Left cardiac atrium (tissue), 4 donors: ENCODE measurements around the gene ZCCHC24. TPM values are rescaled to one million over a fixed set of nuclear protein-coding genes. Genes with fewer than 3 reads are reported as not detected.
A peak's percentile ranks its signal among the peaks of the same experiment; 100 is the strongest.

Experiments used
- ATAC-seq, 2 donors: fragments of 200-7000 bp; cut with Tn5 transposase; one replicate each; pipeline ENCODE4 v1.9.1; 2020; ENCODE audit warnings: mild to moderate bottlenecking in 2 of 2, moderate library complexity in 2 of 2
- DNase-seq: peaks from one replicate; pipeline ENCODE4 v3.0.0-alpha.2; 2020
- intact Hi-C, 2 donors: fragments of 100-400 bp; cut with DNase I; formaldehyde crosslinking; loops; one replicate each; pipeline versions ENCODE4 v1.14.1 to v1.15.1; 2022 to 2023
- total RNA-seq, 2 donors: library from RNA; stranded (reverse); fragmentation: NEBNext Ultra II Directional; extraction: Animal tissue kit (Norgen Biotek cat#: 25700); gene quantifications; one replicate each; pipeline ENCODE4 v1.2.1, GENCODE V29; 2021
- donor health status: DM: no; HTN: yes; CAD: no.
- donor health status: DM: no; HTN: yes; CAD: no; lungs with severe emphysema.
- donor health status: DM: yes; HTN: yes; CAD: no.
- donor health status: Dilated cardiomyopathy.

The ZCCHC24 gene
- total RNA-seq, 2 donors from 2014 or later, result 52.9 to 56.6 TPM

DNA sequence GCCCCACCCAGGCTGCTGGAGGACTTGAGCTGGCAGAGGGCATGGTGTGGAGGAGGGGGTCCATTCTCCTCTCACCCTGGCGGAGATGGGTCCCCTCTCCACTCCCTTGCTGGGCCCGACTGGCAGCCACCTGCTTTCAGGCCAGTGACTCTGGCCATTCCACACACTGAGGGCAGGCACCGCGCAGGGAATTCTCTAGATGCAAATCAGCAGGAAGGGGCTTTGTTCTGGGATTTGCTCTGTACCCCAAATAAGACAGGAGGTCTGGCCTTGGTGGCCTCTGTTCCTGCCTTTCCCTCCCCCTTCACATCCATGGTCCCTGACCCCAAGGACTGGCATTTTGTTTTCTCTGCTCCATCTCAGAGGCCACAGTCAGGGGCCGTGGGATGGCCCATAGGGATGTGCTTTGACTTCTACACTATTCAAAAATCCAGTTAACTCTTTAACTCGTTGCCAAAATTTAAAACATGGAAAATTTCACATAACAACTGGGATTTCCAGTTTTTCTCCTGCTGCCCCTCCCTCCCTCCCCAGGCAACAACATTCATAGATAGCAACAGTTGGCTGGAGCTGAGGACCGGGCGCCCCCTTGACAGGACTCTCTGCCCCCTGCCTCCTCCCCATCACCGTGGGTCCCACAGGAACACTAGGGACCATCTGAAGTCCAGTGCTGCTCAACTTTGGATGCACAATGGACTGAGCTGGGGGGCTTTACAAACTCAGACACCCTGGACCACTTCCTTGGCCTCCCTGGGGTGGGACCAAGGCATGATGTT lies 64.3 kb downstream of the ZCCHC24 start:
- DNase-seq (peak; percentile 15), ATAC-seq (peak in 1 of 2 donors; percentile 5)
- intact Hi-C loops, result no loop called here

DNA sequence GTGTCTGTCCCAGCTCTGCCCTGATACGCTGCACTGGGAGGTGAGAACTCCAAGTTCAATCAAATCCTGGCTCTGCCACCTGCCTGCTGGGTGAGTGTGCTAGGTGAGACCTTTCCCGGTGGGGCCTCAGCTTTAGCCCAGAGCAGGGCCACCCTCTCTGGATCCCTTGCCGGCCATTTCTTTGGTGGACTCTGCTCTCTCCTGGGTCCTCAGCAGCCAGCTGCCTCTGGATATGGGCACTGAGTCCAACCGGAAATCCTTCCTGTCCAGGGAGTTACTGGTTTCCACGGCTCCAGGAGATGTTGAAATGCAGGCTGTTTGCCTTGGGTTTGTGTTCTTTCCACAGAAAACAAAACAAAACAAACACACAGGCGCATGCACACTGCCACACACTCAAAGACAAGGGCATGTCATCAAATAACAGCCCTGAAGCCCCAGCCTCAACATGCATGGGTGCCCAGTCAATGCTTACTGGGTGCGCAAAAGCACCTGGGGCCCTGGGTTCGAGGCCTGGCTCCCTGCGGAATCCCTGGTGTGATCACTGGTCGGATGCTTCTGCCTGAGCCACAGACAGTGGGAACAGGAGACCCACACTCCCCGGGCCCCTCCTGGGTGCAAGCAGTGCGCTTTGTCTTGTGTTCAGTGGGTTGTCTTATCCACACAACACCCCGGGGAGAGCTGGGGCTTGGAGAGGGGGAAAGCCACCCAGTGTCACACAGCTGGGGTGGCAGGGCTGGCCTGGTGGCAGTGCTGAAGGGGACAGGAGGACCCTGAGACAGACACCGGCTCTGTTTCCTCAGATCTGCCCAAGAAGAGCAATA lies 65.1 kb downstream of the ZCCHC24 start:
- DNase-seq (peak; percentile 73), ATAC-seq (peak; percentile 42 to 70)
- intact Hi-C loops, result no loop called here

DNA sequence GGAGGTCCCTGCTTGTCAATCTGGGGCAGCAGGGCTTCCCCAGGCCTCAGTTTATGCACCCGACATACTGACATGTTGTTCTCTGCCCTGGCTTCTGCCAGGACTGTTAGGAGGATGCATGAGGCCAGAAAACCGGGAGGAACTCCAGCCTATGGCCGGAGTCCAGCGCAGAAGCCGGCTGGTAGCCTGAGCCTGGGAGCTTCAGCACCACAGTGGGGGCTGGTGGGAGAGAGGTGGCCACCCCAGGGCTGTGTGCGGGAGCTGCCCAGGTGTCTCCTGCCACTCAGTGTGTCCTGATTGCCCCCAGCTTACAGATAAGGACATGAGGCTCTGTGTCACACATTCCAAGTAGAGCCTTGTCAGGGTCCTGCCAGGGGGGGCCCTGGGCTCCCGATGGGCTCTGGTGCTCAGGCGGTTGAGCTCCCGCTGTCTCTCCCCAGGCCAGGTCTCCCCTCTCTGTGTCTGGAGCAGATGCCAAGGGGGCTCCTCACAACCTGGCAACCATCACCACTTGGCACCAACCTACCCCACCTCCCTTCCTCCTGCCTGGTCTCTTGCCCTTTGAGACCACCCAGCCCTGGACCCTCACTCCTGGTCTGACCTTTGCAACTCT lies 65.8 kb downstream of the ZCCHC24 start:
- peak; percentile 17 to 23 for ATAC-seq
- peak; percentile 70 for DNase-seq
- intact Hi-C loops, result loop anchor here in 1 of 2 donors (5.0 kb wide), 1 partner anchor 108 kb away; no protein-coding TSS in a partner anchor

DNA sequence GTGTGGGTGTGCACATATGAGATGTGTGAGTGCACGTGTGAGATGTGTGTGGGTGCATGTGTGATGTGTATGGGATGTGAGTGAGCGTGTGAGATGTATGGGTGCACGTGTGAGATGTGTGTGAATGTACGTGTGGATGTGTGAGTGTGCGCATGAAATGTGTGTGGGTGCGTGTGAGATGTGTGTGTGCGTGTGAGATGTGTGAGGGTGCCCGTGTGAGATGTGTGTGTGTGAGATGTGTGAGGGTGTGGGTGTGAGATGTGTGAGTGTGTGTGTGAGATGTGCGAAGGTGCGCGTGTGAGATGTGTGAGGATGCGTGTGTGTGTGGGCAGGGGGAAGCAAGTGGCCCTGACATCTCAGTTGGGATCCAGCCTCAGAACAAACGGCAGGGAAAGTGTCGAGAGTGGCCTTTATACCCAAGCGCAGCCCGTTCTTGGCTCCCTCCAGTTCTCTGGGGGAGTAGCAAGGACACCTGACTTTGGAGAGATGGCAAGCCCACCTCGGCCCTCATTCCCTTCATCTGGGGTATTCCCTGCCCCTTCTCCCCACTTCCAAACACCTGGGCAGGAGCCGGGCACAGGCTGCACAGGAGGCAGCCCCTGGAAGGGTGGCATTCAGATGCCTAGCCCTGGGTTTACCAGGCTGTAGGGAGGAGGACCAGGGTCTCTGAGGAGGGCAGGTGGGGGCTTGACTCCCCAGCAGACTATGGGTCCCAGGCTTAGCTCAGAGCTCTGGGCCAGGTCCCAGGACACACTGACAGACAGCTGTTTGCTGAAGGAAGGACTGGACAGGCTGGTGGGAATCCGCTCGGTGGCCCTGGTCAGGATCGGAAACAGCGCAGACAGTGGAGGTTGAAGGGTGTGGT lies 66.5 kb downstream of the ZCCHC24 start:
- intact Hi-C loops, result loop anchor here in 1 of 2 donors (5.0 kb wide), 1 partner anchor 108 kb away; no protein-coding TSS in a partner anchor
- DNase-seq, result peak; percentile 17
- ATAC-seq, result no peak

DNA sequence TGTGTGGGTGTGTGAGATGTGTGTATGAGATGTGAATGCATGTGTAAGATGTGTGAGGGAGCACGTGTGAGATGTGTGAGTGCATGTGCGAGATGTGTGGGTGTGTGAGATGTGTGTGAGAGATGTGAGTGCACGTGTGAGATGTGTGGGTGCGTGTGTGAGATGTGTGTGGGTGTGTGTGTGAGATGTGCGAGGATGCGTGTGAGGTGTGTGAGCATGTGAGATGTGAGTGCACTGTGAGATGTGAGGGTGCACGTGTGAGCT lies 67.1 kb downstream of the ZCCHC24 start:
- intact Hi-C loops, result loop anchor here in 1 of 2 donors (5.0 kb wide), 1 partner anchor 109 kb away; no protein-coding TSS in a partner anchor
- DNase-seq (peak; percentile 6), ATAC-seq (no peak)

DNA sequence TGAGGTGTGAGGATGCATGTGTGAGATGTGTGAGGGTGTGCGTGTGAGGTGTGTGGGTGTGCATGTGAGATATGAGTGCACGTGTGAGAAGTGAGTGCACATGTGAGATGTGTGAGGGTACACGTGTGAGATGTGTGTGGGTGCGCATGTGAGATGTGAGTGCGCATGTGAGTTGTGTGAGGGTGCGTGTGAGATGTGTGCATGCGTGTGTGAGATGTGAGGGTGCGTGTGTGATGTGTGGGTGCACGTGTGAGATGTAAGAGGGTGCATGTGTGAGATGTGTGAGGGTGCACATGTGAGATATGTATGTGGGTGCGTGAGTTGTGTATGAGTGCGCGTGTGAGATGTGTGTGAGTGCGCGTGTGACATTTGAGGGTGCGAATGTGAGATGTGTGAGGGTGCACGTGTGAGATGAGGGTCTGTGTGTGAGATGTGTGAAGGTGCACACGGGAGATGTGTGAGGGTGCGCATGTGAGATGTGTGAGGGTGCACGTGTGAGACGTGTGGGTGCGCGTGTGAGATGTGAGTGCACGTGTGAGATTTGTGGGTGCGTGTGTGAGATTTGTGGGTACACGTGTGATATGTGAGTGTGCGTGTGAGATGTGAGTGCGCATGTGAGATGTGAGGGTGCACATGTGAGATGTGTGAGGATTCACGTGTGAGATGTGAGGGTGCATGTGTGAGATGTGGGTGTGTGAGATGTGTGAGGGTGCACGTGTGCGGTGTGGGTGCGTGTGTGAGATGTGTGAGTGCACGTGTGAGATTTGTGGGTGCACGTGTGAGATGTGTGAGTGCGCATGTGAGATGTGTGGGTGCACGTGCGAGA lies 67.7 kb downstream of the ZCCHC24 start:
- ATAC-seq, result no peak
- intact Hi-C loops, result loop anchor here in 1 of 2 donors (5.0 kb wide), 1 partner anchor 110 kb away; no protein-coding TSS in a partner anchor
- peak; percentile 12 for DNase-seq

DNA sequence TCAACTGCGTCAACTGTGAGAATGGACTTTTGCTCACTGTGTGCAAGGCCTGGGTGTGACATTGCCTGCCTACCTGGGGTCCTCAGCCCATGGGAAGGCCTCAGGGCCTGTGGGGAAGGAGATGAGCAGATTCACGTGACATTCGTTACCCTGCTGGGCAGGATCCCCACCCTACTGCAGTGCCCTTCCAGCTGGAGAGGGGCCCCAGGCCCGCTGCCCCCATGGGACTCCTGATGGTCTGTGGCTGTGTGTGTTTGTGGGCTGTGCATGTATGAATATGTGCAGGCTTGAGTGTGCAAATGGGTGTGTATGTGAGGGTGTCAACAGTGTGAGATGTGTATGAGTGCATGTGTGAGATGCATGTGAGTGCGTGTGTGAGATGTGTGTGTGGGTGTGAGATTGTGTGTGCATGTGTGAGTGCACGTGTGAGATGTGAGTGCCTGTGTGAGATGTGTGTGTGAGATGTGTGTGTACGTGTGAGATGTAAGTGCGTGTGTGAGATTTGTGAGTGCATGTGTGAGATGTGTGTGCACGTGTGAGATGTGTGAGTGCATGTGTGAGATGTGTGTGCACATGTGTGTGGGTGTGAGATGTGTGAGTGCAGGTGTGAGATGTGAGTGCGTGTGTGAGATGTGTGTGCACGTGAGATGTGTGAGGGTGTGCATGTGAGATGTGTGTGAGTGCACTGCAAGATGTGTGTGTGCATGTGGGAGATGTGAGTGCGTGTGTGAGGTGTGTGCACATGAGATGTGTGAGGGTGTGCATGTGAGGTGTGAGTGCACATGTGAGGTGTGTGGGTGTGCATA lies 68.5 kb downstream of the ZCCHC24 start:
- ATAC-seq (no peak), DNase-seq (peak; percentile 10)
- intact Hi-C loops, result loop anchor here in 1 of 2 donors (5.0 kb wide), 1 partner anchor 110 kb away; no protein-coding TSS in a partner anchor

DNA sequence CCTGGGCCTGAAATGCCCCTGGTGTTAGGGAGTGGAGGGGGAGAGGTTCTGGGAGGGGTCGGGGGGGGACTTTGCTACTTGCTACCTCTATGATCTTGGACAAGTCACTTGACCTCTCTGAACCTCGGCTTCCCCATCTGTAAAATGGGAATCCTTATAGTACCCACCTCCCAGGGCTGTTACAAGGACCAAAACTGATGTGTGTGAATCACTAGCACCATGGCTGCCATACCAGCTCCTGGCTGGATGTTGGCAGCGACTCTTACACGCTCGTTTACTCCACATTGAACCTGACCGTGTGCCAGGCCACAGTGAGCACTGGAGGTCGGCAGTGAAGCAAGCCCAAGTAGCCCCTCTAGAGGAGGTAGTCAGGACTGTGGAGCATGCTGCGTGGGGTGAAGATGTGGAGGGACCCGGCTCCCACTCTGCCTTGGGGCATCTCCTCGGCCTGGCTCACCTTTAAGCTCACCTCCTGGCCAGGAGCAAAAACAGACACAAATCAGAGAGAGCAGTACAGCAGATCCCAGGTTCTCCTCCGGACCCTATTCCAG lies 69.3 kb downstream of the ZCCHC24 start:
- no peak for ATAC-seq
- DNase-seq, result peak; percentile 14
- intact Hi-C loops, result loop anchor here in 1 of 2 donors (5.0 kb wide), 1 partner anchor 111 kb away; no protein-coding TSS in a partner anchor

DNA sequence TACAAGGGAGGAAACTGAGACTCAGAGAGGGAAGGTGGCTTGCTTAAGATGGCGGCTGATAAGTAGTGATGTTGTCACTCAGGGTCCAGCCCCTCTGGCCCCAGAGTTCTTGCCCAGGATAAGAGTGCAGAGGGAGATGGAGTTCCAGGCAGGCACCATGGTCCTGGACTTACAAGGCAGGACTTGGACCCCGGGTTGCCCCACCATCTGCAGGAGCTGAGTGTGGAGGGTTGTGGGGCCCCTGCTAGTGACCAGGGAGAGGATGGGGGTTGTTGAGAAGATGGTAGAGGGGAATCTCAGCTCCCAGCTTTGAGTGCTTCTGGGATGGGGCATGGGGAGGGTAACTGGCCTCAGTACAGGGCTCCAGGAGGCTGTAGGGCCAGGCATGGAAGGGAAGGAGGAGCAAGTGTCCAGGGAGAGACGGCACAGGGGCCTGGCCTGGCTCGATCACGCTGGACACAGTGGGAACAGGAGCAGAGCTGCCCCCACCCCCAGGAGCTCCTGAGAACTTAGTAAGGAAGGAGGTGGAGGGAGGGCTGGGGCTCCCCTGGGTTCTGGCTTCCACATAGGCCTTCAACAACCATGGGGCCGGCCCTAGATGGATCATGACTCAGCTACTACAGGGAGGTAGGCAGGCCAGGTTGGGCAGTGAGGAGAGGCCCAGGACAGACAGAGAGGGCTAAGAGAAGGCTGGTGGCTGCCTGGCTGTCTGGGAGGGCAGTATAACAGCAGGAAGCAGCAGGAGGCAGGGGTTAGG lies 69.9 kb downstream of the ZCCHC24 start:
- intact Hi-C loops, result loop anchor here in 1 of 2 donors (5.0 kb wide), 1 partner anchor 112 kb away; no protein-coding TSS in a partner anchor
- peak; percentile 14 for DNase-seq
- ATAC-seq, result peak in 1 of 2 donors; percentile 2

DNA sequence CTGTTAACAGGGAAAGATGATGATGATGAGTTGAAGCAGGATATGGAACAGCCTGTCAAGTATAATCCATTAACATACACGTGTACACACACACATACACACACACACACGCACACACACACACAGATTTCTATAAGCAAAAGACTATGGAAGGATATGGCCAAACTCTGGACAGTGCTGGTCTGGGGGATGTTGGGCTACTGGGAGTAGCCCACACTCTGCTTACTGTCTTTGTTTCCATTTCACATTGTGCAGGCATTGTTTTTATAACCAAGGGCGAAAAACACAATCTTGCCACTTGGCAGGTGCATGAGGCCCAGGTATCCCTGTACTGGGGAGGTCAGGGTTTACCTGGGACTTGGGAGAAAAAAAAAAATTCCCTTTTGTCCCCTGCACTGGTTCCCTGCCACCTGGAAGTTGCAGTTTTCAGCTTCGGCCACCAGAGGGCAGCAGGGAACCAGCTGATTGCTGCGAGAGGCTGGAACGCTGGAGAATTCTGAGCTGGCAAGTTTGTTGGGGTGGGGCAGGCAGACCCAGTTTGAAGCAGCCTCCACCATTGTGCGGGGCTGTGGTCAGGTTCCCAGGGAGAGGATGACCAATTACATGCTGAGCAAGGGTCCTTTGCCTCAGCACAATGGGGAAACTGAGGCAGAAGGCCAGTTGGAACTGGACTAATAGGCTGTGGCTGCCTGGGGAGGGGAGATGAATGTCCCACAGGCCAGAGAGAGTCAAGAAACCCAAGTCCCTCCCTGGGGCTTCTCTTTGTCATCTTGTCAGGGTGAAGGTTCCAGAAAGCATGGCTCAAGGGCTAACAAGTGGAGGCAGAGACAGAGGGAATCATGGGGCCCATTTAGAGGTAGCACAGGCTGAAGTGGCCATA lies 70.9 kb downstream of the ZCCHC24 start:
- peak; percentile 60 to 69 for ATAC-seq
- intact Hi-C loops, result loop anchor here (1.0 to 5.0 kb wide), 3 partner anchors 93 to 113 kb away; no protein-coding TSS in a partner anchor
- DNase-seq, result peak; percentile 85

DNA sequence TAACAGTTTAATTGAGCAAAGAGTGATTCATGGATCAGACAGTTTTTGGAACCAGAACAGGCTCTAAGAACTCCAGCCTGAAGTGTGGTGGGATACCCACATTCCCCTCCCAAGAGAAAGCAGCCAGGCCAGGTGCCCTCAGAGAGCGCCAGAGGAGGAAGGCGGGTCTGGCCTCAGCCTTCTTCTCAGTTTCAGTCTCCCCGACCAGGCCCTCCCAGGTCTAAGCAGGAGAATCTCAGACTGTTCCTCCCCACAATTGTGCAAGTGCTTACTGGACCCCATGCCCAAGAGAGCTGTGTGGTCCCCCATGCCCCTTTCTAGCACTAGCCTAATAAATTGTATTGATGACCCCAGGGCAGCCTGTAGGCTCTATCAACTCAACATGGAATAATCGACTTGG lies 72.6 kb downstream of the ZCCHC24 start:
- no peak for DNase-seq
- intact Hi-C loops, result loop anchor here in 1 of 2 donors (5.0 kb wide), 1 partner anchor 94 kb away; no protein-coding TSS in a partner anchor
- no peak for ATAC-seq

DNA sequence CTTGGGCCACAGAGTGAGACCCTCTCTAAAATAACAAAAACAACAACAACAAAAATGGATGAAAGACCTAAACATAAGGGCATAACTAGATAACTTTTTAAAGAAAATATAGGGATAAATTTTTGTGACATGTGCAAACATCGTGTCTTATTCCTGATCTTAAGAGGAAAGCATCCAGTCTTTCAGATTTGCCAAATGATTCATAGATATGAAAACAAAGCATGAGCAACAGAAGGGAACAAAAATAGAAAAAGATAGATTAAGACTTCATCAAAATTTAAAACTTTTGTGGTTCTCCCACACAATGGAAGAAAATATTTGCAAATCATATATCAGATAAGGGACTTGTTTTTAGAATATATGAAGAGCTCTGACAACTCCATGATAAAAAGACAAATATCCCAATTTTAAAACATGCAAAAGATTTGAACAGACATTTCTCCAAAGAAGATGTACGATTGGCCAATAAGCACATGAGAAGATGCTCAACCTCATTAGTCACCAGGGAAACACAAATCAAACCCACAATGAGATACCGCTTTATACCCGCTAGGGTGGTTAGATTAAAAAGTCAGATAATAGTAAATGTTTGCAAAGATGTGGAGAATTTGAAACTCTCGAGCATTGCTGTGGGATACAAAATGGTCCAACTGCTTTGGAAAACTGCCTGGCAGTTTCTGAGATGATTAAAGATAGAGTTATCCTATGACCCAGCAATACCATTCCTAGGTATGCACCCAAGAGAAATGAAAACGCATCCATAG lies 77.8 kb downstream of the ZCCHC24 start:
- intact Hi-C loops, result no loop called here
- ATAC-seq (no peak), DNase-seq (no peak)

DNA sequence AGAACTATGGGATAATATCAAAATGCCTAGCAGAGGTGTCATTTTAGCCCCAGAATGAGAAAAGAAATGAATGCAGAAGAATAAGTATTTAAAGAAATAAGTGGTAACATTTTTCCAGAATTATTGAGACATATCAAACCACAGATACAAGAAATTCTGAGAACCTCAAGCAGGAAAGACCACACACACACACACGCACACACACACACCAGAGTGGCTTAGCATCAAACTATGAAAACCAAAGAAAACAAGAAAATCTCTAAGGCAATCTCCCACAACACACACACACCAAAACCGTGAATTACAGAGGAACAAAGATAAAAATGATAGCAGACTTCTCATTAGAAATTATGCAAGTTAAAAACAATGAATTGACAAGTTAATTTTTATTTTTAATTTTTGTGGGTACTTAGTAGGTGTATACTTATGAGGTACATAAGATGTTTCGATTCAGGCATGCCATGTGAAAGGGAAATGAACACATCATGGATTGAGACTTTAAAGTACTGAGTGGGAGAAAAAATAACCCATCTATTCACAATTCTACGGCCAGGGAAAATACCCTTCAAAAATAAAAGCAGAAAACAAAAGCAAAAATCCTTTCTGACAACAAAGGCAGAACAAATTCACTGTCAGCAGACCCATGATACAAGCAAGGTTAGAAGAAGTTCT lies 83.6 kb downstream of the ZCCHC24 start:
- DNase-seq (no peak), ATAC-seq (no peak)

More for the DNA sequence above, 83.6 kb downstream of the ZCCHC24 start:
- intact Hi-C loops, result no loop called here
